HepG2 (cell line): ENCODE measurements around the gene PYGO2.

ENCODE experiments used
- ADNP ChIP-seq: sonication (generic); formaldehyde crosslinking; IDR thresholded peaks from 2 replicates; pipeline ENCODE4 v1.4.0; 2020; ENCODE audit warnings: missing genetic modification reagents
- ARID3A ChIP-seq: IDR thresholded peaks from 2 replicates; pipeline ENCODE4 v1.6.1; 2012; ENCODE audit warnings: low read depth, low read length, improper control_type of control experiment
- CTCF ChIP-seq: sonication (generic); formaldehyde crosslinking; IDR thresholded peaks from 2 replicates; pipeline ENCODE4 v1.5.0; 2020; ENCODE audit warnings: mild to moderate bottlenecking, missing genetic modification reagents, moderate library complexity
- ETV6 ChIP-seq: sonication (generic); formaldehyde crosslinking; conservative IDR thresholded peaks from 2 replicates; pipeline ENCODE4 v1.4.0; 2020; ENCODE audit warnings: missing genetic modification reagents
- KAT8 ChIP-seq: IDR thresholded peaks from 2 replicates; pipeline ENCODE4 v1.6.1; 2016; ENCODE audit warnings: missing genetic modification reagents, missing compliant biosample characterization
- SIN3A ChIP-seq: IDR thresholded peaks from 2 replicates; pipeline ENCODE4 v1.6.1; 2011; ENCODE audit warnings: low read depth, mild to moderate bottlenecking, control low read depth, low read length, borderline replicate concordance
- ZNF24 ChIP-seq: fragments of 450-650 bp; IDR thresholded peaks from 2 replicates; pipeline ENCODE4 v1.6.1; 2017; ENCODE audit warnings: antibody characterized with exemption, mild to moderate bottlenecking
- ZNF839 ChIP-seq: sonication (generic); formaldehyde crosslinking; IDR thresholded peaks from 2 replicates; pipeline ENCODE4 v1.4.0; 2020; ENCODE audit warnings: missing genetic modification reagents, mild to moderate bottlenecking, borderline replicate concordance
- TF ChIP-seq, protein P1 (sequence below), 2 experiments: sonication (generic) in 1 of 2; formaldehyde crosslinking in 1 of 2; IDR thresholded peaks; 2 replicates each; pipeline versions ENCODE4 v1.4.0 to v1.6.1; 2018 to 2020; ENCODE audit warnings: missing genetic modification reagents in 2 of 2, borderline replicate concordance in 1 of 2, low read depth in 1 of 2, mild to moderate bottlenecking in 1 of 2, missing biosample characterization in 1 of 2
- TF ChIP-seq, protein P2 (sequence below): sonication (generic); formaldehyde crosslinking; IDR thresholded peaks from 2 replicates; pipeline ENCODE4 v1.4.0; 2020; ENCODE audit warnings: missing genetic modification reagents

DNA sequence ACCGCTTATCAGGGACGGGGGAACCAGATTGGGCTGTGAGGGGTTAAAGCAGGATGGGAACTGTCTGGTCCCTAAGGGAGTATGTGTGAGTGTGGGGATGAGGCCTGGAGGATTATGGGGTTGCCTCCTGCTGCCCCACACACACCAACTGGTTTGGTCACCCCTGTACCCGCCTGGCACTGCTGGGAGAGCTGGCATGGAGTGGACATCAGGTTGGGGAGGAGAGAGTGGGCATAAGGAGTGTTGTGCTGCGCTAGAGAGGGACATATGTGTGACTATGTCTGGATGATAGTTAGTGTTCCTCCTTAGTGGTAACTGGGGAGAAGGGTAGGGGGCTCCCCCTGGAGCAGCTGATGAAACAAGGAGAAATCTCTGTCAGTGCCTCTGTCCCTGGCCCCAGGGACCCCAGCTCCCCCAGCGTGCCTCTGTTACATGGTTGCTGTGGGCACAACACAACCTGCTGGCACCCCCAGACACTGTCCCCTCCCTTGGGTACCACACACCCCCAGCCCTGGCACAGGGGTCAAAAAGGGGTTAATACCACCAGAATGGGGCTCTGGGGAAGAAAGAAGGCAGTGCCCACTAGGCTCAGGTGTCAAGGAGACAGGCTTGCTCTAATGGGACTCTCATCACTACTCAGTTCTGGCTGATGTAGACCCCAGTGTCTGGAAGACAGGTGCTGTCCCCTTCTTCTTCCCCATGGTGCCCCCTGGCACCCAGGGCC, 42.9 kb upstream of the PYGO2 start:
- no peak for TF ChIP-seq ETV6 (CRISPR knock-in tag)
- no peak for TF ChIP-seq ZNF24
- TF ChIP-seq, protein P1, sequence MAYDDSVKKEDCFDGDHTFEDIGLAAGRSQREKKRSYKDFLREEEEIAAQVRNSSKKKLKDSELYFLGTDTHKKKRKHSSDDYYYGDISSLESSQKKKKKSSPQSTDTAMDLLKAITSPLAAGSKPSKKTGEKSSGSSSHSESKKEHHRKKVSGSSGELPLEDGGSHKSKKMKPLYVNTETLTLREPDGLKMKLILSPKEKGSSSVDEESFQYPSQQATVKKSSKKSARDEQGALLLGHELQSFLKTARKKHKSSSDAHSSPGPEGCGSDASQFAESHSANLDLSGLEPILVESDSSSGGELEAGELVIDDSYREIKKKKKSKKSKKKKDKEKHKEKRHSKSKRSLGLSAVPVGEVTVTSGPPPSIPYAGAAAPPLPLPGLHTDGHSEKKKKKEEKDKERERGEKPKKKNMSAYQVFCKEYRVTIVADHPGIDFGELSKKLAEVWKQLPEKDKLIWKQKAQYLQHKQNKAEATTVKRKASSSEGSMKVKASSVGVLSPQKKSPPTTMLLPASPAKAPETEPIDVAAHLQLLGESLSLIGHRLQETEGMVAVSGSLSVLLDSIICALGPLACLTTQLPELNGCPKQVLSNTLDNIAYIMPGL (CRISPR knock-in tag; IDR thresholded peaks at IDR 0.05; ENCODE audit: borderline replicate concordance in 1 of 2, low read depth in 1 of 2): no peak
- TF ChIP-seq ZNF839 (CRISPR knock-in tag): no peak
- TF ChIP-seq SIN3A: no peak
- no peak for TF ChIP-seq KAT8 (CRISPR knock-in tag)
- TF ChIP-seq, protein P2, sequence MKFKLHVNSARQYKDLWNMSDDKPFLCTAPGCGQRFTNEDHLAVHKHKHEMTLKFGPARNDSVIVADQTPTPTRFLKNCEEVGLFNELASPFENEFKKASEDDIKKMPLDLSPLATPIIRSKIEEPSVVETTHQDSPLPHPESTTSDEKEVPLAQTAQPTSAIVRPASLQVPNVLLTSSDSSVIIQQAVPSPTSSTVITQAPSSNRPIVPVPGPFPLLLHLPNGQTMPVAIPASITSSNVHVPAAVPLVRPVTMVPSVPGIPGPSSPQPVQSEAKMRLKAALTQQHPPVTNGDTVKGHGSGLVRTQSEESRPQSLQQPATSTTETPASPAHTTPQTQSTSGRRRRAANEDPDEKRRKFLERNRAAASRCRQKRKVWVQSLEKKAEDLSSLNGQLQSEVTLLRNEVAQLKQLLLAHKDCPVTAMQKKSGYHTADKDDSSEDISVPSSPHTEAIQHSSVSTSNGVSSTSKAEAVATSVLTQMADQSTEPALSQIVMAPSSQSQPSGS (CRISPR knock-in tag): no peak
- TF ChIP-seq ARID3A: no peak
- TF ChIP-seq CTCF (CRISPR knock-in tag): no peak
- no peak for TF ChIP-seq ADNP
